Progenitor cell of endocrine pancreas (in vitro differentiated cells): ENCODE results near the gene GAB2. TPM values are rescaled to one million over a fixed set of nuclear protein-coding genes. Genes with fewer than 3 reads are reported as not detected.
"Not testable (repeated sequence)": the region's sequence is repeated elsewhere in the genome, so short reads cannot be mapped to it uniquely, and the experiment has no call there.

Experiments used
- DNase-seq: peaks from one replicate; pipeline ENCODE4 v3.0.0; 2021; ENCODE audit warnings: low spot score; ENCODE audit not compliant: unreplicated experiment
- H3K27ac Mint-ChIP-seq: 2 replicates; pipeline ENCODE4 v1.8.0; 2021; ENCODE audit warnings: mild to moderate bottlenecking, moderate library complexity, mixed read lengths
- H3K27me3 Mint-ChIP-seq: 2 replicates; pipeline ENCODE4 v1.8.0; 2021; ENCODE audit warnings: mixed read lengths
- H3K36me3 Mint-ChIP-seq: 2 replicates; pipeline ENCODE4 v1.8.0; 2022; ENCODE audit warnings: mixed read lengths; ENCODE audit not compliant: insufficient read depth
- H3K4me1 Mint-ChIP-seq: 2 replicates; pipeline ENCODE4 v1.8.0; 2021; ENCODE audit warnings: low read depth, mixed read lengths
- H3K4me3 Mint-ChIP-seq: 2 replicates; pipeline ENCODE4 v1.8.0; 2021; ENCODE audit warnings: low read depth, mild to moderate bottlenecking, moderate library complexity, mixed read lengths
- H3K9me3 Mint-ChIP-seq: 2 replicates; pipeline ENCODE4 v1.8.0; 2021; ENCODE audit warnings: low read depth, mixed read lengths
- total RNA-seq: library from RNA; stranded (reverse); gene quantifications from 2 replicates; pipeline ENCODE4 v1.2.1, GENCODE V29; 2021
- TF ChIP-seq, protein P1 (sequence below): fragments of 200-600 bp; sonication (generic); IDR thresholded peaks from one replicate; pipeline ENCODE4 v1.5.0; 2021; ENCODE audit warnings: antibody characterized with exemption, mild to moderate bottlenecking; ENCODE audit not compliant: unreplicated experiment

GAB2 gene
- total RNA-seq, 1 donor from 2014 or later = 37.6 TPM

DNA sequence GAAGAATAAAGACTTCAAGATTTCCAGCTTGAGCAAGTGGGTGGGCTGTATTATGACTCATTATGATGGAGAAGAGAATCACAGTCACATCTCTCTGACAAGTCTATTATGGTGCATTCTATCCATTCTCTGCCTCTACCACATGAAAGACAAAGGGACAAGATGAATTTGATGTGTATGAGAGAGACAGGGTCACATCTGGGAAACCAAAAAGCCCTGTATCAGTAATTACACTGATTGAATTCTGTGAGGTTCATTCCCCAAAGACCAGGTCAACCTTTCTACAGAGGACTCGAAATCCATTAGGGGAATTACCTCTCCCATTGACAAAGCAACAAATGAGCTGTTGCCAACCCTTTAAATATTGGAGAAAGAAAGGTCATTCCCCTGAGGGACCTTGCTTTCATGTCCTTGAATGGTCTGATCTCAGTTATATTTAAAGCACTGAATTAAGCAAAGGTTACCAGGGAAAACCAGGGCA is 119.3 kb downstream of the GAB2 start:
- H3K27ac Mint-ChIP-seq = no peak overlapping the region
- DNase-seq = no peak
- TF ChIP-seq, protein P1, sequence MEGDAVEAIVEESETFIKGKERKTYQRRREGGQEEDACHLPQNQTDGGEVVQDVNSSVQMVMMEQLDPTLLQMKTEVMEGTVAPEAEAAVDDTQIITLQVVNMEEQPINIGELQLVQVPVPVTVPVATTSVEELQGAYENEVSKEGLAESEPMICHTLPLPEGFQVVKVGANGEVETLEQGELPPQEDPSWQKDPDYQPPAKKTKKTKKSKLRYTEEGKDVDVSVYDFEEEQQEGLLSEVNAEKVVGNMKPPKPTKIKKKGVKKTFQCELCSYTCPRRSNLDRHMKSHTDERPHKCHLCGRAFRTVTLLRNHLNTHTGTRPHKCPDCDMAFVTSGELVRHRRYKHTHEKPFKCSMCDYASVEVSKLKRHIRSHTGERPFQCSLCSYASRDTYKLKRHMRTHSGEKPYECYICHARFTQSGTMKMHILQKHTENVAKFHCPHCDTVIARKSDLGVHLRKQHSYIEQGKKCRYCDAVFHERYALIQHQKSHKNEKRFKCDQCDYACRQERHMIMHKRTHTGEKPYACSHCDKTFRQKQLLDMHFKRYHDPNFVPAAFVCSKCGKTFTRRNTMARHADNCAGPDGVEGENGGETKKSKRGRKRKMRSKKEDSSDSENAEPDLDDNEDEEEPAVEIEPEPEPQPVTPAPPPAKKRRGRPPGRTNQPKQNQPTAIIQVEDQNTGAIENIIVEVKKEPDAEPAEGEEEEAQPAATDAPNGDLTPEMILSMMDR = no peak
- H3K9me3 Mint-ChIP-seq = peaks cover 7% of the 10 kb centered on the region
- peaks cover 5% of the 10 kb centered on the region for H3K36me3 Mint-ChIP-seq
- H3K4me1 Mint-ChIP-seq = peaks cover 26% of the 10 kb centered on the region
- no peaks in the 10 kb centered on the region for H3K27me3 Mint-ChIP-seq
- H3K4me3 Mint-ChIP-seq = no peak overlapping the region

DNA sequence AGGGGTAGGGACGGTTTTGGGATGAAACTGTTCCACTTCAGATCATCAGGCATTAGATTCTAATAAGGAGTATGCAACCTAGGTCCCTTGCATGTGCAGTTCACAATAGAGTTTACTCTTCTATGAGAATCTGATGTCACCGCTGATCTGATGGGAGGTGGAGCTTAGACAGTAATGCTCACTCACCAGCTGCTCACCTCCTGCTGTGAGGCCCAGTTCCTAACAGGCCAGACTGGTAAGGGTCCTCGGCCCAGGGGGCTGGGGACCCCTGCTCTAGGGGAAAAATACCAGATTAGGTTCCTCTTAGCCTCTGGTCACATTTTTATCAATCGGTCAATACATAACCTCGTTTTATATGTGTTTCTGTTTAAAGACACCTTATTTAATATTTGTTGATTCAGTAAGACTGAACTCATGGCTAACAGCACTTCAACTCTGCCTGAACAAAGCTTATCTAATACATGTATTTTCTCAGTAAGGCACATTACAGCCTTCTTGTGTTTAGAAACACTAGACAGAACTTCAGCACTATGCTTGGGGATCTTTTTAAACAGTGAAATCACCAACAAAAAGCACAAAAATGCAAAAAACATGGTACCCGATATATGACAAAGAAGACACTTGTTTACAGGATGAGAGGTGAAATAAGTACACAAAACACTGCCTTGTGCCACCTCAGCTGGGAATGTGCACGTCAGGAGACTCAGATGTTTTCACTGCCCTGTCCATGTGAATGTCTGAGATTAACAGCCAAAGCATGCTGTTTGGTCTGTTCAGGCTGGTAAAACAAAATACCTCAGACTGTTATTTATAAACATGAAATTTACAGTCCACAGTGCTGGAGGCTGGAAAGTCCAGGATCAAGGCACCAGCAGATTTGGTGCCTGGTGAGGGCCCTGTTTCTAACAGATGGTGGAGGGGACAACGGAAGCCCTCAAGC is 121.4 kb downstream of the GAB2 start:
- DNase-seq = no peak
- peaks cover 3% of the 10 kb centered on the region for H3K36me3 Mint-ChIP-seq
- TF ChIP-seq, protein P1 = no peak
- H3K4me3 Mint-ChIP-seq = no peak overlapping the region
- peaks cover 31% of the 10 kb centered on the region for H3K4me1 Mint-ChIP-seq
- no peaks in the 10 kb centered on the region for H3K9me3 Mint-ChIP-seq
- no peak overlapping the region for H3K27ac Mint-ChIP-seq
- no peaks in the 10 kb centered on the region for H3K27me3 Mint-ChIP-seq

DNA sequence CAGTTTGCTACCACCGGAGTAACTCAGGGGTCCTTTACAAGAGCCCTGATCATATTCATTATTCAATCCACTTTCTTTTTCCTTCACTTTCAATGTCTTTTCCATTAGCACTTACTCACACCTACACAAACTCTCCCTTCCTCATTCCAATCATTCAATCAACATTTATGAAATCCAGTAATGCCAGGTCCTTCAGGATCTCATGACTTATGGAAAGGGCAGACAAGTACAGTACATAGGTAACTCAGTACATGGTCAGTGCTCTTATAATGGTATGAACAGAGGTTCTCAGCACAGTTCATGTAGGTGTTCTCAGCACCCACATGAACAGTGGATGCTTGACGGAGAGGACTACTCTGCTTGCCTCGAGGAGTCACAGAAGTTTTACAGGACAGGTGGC is 122.3 kb downstream of the GAB2 start:
- Mint-ChIP-seq H3K27ac (no peak overlapping the region), H3K36me3 (peaks cover 8% of the 10 kb centered on the region), H3K9me3 (no peaks in the 10 kb centered on the region), H3K27me3 (no peaks in the 10 kb centered on the region), H3K4me3 (no peak overlapping the region), H3K4me1 (peaks cover 31% of the 10 kb centered on the region)
- DNase-seq = no peak
- TF ChIP-seq, protein P1 = no peak

DNA sequence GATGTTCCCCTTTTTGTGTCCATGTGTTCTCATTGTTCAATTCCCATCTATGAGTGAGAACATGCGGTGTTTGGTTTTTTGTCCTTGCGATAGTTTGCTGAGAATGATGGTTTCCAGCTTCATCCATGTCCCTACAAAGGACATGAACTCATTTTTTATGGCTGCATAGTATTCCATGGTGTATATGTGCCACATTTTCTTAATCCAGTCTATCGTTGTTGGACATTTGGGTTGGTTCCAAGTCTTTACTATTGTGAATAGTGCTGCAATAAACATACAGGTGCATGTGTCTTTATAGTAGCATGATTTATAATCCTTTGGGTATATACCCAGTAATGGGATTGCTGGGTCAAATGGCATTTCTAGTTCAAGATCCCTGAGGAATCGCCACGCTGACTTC is 123.5 kb downstream of the GAB2 start:
- DNase-seq, H3K9me3 Mint-ChIP-seq, H3K27ac Mint-ChIP-seq, H3K27me3 Mint-ChIP-seq, H3K4me3 Mint-ChIP-seq: not testable (repeated sequence)
- peaks cover 14% of the 10 kb centered on the region for H3K36me3 Mint-ChIP-seq
- H3K4me1 Mint-ChIP-seq = peaks cover 27% of the 10 kb centered on the region

DNA sequence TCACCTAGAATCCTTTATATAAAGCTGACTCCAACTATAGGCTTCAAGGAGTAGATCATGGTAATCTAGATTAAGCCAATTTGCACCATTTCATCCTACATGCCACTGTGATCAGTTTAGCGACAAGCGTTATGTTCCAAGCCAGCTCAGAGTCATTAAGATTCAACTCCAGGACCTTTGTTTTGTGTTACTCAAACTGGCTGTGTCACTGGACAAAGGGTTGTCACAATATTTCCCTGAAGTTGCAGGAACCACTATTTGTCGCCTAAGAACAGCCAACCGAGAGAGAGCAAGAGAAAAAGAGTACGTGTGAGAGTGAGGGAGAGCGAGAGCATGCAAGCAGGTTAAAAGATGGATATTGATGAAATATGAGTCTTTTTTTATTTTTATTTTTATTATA is 124.1 kb downstream of the GAB2 start:
- Mint-ChIP-seq H3K27me3 (no peaks in the 10 kb centered on the region), H3K27ac (no peak overlapping the region), H3K4me3 (no peak overlapping the region), H3K36me3 (peaks cover 17% of the 10 kb centered on the region), H3K9me3 (peaks cover 8% of the 10 kb centered on the region), H3K4me1 (peaks cover 25% of the 10 kb centered on the region)
- DNase-seq = no peak
- TF ChIP-seq, protein P1 = no peak
